IPS-18c (cell line): ENCODE results near the gene IL6.

Experiments used
- H3K4me3 ChIP-seq: 2 replicates; pipeline ENCODE4 v1.7.0; 2013; ENCODE audit warnings: low read depth, mild to moderate bottlenecking, low read length, moderate library complexity; ENCODE audit not compliant: insufficient read depth
- H3K9me3 ChIP-seq: one replicate; pipeline ENCODE4 v1.6.1; 2013; ENCODE audit warnings: mild to moderate bottlenecking, low read length, moderate library complexity; ENCODE audit not compliant: control insufficient read depth, insufficient read depth

The IL6 gene

GRCh38 chr7:22720791-22721786 is 5.9 kb upstream of the IL6 start:
- no peaks in the 10 kb centered on the region for H3K9me3 ChIP-seq
- no peak overlapping the region for H3K4me3 ChIP-seq

- Histone ChIP-seq H3K4me3 (no peak overlapping the region), H3K9me3 (no peaks in the 10 kb centered on the region)
Measured at GRCh38 chr7:22722536-22723180, 4.3 kb upstream of the IL6 start.

DNA sequence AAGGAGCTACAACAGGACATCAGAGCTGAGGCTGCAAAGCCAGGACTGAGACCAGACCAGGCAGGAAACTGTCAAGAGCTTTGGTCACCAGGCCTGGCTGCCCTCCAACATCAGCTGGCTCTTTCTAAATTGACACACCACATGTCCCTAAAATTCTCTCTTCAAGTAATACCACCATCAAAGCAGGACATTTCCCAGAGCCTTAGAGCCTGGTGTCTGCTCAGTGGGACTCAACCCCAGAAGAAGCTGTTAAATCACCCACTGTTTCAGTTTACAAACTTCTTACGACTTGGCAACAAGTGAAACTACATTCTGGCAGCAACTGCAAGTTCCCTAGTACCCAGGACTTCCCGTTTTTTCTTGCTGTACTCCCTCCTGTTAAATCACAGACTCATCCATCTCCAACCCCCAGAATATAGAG is 3.8 kb upstream of the IL6 start:
- no peaks in the 10 kb centered on the region for H3K9me3 ChIP-seq
- no peak overlapping the region for H3K4me3 ChIP-seq

DNA sequence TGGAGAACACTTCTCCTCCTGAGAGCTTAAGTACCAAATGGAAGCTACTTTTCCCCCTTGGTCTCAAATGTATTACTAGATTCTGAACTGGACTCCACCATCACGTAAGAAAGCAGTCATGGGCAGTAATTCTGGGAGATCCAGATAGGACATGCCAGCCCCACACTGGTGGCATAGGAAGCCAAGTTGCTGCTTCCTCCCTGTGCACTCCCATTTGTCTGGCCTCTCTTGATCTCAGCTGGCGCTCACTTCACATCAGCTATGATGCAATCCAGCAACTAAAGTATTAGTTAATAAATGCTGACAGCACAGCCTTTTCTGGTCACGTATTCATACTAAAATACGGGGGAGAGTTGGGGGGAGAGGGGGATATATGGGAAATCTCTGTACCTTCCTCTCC is 3.4 kb upstream of the IL6 start:
- H3K4me3 ChIP-seq, result no peak overlapping the region

DNA sequence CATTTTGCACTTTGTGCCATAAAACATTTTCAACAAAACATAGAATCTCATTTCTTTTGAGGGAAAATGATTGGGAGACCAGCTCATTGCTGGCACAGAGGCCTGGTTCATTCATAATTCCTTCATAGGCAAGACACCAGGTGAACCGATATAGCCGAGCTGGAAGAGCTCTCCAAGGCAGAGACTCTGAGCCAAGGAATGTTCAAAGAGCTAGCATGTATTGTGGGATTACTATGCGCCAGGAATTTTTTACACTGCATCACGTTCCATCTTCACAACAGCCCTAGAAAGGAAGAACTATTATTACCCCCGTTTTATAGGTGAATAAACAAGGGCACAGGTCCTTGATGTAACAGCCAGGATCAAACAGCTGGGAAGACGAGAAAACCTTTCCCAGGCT is 2.1 kb upstream of the IL6 start:
- H3K4me3 ChIP-seq, result no peak overlapping the region
- H3K9me3 ChIP-seq, result no peaks in the 10 kb centered on the region

More for the DNA sequence above, 3.4 kb upstream of the IL6 start:
- H3K9me3 ChIP-seq, result no peaks in the 10 kb centered on the region

DNA sequence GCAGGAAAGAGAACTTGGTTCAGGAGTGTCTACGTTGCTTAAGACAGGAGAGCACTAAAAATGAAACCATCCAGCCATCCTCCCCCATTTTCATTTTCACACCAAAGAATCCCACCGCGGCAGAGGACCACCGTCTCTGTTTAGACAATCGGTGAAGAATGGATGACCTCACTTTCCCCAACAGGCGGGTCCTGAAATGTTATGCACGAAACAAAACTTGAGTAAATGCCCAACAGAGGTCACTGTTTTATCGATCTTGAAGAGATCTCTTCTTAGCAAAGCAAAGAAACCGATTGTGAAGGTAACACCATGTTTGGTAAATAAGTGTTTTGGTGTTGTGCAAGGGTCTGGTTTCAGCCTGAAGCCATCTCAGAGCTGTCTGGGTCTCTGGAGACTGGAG is 1.4 kb upstream of the IL6 start:
- no peaks in the 10 kb centered on the region for H3K9me3 ChIP-seq
- H3K4me3 ChIP-seq, result no peak overlapping the region

DNA sequence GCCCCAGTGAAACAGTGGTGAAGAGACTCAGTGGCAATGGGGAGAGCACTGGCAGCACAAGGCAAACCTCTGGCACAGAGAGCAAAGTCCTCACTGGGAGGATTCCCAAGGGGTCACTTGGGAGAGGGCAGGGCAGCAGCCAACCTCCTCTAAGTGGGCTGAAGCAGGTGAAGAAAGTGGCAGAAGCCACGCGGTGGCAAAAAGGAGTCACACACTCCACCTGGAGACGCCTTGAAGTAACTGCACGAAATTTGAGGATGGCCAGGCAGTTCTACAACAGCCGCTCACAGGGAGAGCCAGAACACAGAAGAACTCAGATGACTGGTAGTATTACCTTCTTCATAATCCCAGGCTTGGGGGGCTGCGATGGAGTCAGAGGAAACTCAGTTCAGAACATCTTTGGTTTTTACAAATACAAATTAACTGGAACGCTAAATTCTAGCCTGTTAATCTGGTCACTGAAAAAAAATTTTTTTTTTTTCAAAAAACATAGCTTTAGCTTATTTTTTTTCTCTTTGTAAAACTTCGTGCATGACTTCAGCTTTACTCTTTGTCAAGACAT is 574 bp upstream of the IL6 start:
- Histone ChIP-seq H3K4me3 (no peak overlapping the region), H3K9me3 (no peaks in the 10 kb centered on the region)

DNA sequence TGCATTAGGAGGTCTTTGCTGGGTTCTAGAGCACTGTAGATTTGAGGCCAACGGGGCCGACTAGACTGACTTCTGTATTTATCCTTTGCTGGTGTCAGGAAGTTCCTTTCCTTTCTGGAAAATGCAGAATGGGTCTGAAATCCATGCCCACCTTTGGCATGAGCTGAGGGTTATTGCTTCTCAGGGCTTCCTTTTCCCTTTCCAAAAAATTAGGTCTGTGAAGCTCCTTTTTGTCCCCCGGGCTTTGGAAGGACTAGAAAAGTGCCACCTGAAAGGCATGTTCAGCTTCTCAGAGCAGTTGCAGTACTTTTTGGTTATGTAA is 675 bp downstream of the IL6 start:
- no peak overlapping the region for H3K4me3 ChIP-seq
- no peaks in the 10 kb centered on the region for H3K9me3 ChIP-seq

DNA sequence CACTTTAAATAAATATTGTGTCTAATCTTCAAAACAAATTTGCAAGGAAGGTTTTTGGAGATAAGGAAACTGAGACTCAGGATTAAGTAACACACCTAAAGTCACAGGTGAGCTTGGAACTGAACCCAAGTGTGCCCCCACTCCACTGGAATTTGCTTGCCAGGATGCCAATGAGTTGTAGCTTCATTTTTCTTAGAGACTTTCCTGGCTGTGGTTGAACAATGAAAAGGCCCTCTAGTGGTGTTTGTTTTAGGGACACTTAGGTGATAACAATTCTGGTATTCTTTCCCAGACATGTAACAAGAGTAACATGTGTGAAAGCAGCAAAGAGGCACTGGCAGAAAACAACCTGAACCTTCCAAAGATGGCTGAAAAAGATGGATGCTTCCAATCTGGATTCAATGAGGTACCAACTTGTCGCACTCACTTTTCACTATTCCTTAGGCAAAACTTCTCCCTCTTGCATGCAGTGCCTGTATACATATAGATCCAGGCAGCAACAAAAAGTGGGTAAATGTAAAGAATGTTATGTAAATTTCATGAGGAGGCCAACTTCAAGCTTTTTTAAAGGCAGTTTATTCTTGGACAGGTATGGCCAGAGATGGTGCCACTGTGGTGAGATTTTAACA is 1.5 kb downstream of the IL6 start:
- H3K9me3 ChIP-seq, result no peaks in the 10 kb centered on the region
- no peak overlapping the region for H3K4me3 ChIP-seq

- no peak overlapping the region for H3K4me3 ChIP-seq
- H3K9me3 ChIP-seq, result no peaks in the 10 kb centered on the region
Measured at GRCh38 chr7:22729180-22729825, 2.3 kb downstream of the IL6 start.

GRCh38 chr7:22730066-22730710 is 3.2 kb downstream of the IL6 start:
- Histone ChIP-seq H3K4me3 (no peak overlapping the region), H3K9me3 (no peaks in the 10 kb centered on the region)

DNA sequence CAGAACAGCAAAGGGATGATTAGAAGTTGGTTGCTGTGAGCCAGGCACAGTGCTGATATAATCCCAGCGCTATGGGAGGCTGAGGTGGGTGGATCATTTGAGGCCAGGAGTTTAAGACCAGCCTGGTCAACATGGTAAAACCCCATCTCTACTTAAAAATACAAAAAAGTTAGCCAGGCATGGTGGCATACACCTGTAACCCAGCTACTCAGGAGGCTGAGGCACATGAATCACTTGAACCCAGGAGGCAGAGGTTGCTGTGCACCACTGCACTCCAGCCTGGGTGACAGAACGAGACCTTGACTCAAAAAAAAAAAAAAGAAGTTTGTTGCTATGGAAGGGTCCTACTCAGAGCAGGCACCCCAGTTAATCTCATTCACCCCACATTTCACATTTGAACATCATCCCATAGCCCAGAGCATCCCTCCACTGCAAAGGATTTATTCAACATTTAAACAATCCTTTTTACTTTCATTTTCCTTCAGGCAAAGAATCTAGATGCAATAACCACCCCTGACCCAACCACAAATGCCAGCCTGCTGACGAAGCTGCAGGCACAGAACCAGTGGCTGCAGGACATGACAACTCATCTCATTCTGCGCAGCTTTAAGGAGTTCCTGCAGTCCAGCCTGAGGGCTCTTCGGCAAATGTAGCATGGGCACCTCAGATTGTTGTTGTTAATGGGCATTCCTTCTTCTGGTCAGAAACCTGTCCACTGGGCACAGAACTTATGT is 4.1 kb downstream of the IL6 start:
- Histone ChIP-seq H3K9me3 (no peaks in the 10 kb centered on the region), H3K4me3 (no peak overlapping the region)

GRCh38 chr7:22731766-22732165 is 4.8 kb downstream of the IL6 start:
- no peak overlapping the region for H3K4me3 ChIP-seq
- H3K9me3 ChIP-seq, result no peaks in the 10 kb centered on the region

- Histone ChIP-seq H3K4me3 (no peak overlapping the region), H3K9me3 (no peaks in the 10 kb centered on the region)
Measured at GRCh38 chr7:22732556-22733126, 5.6 kb downstream of the IL6 start.

GRCh38 chr7:22733761-22734160 is 6.8 kb downstream of the IL6 start:
- Histone ChIP-seq H3K9me3 (no peaks in the 10 kb centered on the region), H3K4me3 (no peak overlapping the region)

DNA sequence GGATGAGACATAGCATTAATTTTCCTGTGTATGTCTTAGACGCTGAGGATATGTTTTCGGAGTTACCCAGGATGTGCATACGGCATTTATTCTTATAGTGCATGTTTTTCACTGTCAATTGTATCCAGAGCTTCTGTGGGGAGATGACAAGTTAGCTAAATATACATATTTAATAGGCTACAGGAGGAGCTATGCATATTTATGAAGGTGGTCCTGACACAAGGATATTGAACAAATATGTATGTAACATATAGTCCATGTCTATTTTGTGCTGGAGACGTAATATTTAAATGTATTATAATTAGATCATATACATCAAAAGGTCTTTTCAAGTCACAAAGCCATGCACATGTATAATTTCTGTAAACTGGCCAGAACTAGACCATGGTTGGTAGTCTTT is 16.0 kb downstream of the IL6 start:
- Histone ChIP-seq H3K4me3 (no peak overlapping the region), H3K9me3 (no peaks in the 10 kb centered on the region)
